Stimulated activated CD8-positive, alpha-beta memory T cell treated with anti-CD3 and anti-CD28 coated beads, Interleukin-4, amount 100 ng/mL, for 48 hours (primary cell): ENCODE measurements around the gene TSPAN15.
"Not testable (repeated sequence)": the region's sequence is repeated elsewhere in the genome, so short reads cannot be mapped to it uniquely, and the experiment has no call there.

Experiments used
- DNase-seq: peaks from one replicate; pipeline ENCODE4 v3.0.0-alpha.2; 2020

The TSPAN15 gene

DNA sequence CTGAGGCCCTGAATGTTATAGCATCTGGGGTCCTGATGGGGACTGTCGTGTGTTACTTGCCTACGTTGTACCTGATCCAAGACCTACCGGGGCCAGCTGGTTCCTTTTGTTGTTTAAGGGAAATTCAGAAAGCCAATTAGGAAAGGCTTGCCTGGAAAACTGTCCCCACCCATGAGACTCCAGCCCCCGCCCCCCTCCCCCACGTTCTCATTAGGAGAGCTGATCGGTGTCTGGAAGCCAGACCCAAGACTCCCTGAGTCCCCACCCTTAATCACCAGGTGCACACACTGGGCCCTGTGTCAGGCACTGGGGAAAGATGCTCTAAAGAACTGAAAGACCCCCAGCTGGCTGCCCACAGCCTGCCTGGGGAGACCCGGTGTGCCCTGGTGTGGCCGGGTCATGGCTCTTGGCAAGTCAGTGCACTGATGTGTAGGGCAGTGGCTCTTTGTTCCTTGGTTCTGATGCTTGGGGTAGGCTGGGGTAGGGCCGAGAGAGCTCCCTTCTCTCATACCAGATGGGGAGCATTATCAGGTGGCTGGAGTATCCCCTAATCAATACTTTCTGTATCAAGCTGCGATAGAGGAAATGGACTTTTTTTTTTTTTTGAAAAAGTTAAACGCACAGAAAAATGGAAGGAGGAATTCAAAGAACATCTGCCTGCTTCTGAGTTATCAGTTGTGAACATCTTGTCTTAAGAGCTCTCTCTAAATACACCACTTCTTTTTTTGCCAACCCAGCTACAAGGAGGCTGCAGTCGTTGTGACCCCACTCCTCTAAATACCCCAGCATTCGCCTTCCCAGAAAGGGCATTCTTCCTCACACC lies 16.9 kb downstream of the TSPAN15 start:
- no peak for DNase-seq

DNA sequence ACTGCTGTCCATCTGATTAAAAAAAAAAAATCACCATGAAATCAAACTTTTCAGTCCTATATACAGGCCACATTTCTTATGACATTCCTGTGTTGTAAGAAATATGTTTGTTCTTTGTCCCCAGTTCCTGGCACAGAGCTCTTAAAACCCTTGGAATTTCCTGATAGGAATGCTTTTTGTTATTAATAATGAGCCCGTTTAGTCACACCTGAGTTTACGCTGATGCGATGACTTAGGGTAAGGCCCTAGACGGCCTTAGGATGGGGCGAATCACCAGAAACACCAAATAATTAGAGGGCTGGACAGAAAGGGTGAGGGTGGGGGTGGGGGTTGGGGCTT lies 17.5 kb downstream of the TSPAN15 start:
- DNase-seq = no peak

DNA sequence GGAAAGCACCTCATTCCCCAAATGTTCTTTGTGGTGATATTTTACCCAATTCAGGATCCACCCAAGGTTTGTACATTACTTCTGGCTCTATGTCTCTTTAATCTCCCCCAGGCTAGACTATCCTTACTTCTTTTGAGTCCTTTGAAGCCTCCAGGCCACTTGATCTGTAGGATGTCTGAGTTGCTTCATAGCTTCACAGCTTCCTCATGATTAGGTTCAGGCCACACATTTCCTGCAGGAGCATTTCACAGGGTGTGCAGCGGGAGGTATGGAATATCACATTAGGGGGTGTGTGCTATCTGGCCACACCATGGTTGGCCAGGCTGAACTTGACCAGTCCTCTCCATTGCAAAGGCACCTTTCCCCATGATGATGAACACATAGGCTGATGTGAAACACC lies 18.7 kb downstream of the TSPAN15 start:
- no peak for DNase-seq

DNA sequence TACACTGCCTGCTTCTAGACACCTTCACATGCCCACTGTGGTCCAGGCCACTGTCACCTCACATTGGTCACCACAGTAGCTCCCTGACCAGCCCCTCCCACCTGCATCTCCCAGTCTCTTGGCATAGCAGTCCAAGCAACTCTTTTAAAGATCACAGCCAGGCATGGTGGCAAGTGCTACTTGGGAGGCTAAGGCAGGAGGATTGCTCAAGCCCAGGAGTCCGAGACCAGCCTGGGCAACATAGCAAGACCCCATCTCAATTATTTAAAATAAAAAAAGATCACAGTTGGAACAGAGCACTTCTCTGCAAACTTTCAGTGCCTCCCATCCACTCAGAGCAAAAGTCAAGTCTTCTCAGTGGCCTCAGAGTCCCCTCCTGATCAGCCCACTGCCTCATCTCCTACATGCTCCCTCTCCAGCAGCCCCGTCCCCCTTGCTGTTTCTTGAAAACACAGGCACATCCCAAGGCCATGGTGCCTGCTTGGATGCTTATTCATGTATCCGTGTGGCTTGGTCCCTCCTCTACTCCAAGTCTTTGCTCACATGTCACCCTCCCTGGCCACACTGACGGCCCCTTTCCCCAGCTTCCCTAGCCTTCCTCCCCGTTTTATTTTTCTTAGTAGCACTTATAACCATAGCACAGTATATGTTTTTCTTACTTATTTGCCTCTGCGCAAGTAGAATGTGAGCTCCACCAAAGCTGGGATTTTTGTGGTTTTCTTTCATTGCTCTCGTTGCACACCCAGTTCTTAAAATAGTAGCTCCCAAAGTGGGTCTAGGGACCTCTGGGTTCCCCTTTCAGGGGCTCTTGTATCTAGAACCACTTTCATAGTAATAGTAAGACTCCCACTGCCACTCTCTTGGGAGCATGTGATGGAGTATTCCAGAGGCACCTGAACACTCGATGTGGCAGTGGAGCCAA lies 19.5 kb downstream of the TSPAN15 start:
- DNase-seq = no peak

DNA sequence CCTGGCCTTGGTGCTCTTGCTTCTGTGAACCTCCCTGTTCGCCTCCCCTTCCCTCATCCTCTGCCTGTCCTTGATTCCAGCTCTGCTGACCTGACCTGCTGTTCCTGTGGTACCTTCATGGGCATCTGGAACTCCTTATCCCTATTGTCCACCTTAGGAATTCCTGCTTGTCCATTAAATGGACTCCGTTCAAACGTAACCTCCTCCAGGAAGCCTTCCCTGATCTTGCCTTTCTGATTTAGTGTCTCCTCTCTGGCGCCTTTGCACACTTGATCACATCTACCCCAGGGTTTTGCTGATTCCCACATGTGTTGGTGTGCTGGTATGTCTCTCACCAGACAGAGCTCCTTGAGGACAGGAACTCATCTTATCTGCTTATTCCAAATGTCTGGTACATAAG lies 20.9 kb downstream of the TSPAN15 start:
- DNase-seq = no peak

DNA sequence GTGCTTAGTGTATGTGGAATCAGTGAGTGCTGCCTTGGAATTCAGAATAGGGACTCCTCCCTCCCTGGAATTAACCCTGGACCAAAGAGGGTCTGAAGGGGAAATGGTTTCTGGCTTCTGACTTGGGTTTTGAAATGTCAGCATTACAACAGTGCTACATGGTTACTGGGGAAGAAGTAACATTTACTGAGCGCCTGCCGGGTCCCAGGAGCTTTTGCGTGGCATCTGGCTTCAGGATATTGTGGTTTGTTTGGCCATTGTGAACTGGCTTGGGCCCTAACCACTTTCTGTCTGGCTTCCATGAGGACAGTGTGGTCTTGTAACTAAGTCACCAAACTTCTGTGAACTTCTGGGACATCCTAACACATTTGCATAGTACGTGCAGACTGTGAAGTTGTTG lies 21.3 kb downstream of the TSPAN15 start:
- DNase-seq = no peak

DNA sequence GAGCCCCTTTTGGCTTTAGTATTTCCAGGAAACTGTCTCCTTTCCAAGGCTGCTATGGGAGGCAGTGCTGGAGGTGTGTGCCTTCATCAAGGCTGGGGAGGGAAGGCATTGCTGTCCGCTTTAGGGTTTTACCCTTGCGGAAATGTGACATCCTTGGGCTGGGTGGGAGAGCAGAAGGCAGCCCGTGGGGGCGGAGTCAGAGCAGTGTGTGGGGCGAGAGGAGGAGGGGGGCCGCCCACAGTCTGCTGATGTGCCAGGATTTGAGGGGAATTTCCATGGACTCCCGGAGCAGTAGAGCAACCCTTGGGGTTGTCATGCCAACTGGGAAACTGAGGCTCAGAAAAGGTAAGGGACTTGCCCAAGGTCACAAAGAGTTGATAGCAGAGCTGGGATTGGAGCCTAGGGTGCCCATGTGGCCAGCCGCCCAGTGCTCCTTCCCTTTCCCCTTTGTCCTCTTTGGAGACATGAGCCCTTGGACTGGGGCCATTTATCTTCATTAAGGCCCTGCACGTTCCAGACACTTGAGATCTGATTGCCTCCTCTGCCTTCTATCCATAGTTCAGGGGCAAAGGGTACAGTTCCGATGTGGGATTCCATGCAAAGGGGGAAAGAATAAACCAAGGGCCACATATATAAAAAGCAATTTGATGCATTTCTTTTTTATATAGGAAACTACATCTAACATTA lies 22.2 kb downstream of the TSPAN15 start:
- no peak for DNase-seq

DNA sequence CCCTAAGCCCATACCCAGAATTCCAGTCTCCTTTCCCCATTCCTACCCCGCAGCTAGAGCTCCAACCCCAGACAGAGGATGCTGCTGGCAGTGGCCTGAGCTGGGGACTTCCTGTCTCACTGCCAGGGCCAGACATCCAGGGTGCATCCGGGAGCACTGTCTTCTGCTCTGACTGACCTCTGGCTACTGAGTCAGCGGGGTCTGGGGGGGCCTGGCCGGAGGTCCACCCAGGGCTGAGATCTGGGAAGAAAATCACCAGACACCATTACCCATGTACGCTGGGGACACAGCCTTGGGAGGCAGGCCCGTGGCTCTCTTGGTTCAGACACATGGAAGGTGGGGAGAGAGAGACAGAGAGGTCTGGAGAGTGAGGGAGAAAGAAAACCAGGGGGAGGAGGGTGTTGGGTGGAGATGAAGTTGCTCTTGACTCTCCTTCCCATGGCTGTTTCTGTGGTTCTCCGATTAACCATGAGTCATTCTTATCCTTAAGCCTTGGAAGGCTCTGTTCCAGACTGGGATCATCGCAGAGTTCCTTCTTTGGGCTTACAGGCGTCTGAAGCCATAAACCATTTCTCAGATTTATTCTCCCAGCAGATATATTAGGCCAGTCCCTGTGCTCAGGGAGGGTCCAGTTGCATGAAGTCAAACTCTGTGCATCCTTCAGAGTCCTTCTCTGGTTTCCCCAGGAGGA lies 23.6 kb downstream of the TSPAN15 start:
- no peak for DNase-seq

DNA sequence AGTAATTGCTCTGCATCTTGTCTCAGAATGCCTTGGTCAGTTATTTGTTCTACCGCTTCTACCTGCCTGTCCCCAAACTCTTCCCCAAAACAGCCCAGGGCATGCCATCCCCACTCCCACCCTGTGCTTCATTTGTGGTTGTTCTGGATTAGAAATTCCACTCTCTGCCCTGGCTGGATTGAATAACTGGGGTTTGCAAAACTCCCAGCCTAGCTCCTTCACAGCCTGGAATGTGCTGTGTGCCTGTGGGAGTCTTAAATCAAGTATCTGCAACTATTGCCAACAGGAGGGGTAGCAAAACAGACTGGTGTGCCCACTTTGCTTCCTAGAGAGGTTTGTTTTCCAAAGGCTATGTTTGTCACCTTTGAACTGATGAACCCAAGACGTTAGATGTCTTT lies 24.2 kb downstream of the TSPAN15 start:
- no peak for DNase-seq

DNA sequence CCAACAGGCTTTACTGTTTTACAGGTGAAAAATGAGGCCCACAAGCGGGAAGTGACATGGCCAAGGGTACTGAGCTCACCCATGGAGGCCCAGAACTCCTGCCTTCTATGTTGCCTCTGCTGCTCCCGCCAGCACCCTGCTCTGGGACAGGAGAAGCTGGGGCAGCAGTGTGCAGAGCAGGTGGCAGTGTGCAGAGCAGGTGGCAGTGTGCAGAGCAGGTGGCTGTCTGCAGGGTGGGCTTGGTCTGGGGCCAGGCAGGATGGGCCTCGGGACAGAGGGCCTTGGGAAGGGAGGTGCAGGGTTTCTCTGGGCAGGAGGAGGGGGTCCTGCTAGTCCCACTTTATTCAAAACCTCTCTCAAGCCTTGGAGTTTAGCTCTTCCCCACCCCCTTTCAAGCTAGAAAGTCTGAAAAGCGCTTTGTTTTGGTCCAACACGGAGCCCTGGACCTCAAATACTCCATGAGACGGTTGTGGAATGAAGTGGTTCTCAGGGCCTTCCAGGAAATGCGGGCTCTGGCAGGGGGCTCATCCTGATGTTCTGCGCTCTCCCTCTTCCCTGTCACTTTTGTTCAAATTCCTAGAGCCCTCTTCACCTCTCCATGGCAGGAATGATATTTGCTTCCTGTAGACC lies 26.8 kb downstream of the TSPAN15 start:
- no peak for DNase-seq

DNA sequence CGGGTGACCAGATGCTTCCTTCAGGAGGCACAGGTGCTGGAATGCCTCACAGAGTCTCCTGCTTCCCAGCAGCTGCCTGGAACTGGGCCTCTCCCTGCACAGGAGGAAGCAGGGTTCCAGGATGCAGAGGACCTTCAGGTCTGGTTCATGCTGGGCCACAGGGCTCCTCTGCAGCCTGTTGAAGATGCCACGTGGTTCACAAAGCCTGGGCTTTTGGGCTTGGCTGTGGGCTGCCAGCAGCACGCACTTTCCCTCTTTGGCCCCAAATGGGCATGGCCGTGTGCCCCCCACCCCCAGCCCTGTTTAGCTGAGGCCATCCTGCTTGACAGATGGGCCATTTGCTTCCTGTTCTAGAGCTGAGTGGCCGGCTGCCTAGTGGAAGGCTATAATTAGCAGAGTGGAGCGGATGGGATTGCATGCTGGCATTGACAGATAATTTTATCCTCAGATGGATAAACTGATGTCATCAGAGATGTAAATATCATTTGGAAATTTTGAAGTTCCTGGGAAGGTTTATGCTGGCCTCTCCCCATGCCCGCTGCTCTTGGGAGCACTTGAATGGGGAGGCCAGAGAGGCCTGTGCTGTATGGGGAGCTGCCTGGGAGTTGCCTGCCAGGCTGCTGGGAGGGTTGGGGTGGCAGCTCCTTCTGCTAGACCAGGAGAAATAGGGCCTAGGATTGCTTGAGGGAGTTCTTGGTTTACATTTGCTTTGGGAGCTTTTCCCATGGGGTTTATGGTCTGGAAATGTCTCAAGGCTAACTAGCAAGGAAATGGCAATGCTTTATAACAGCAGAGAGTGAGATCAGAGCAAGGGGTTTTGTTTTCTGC lies 28.2 kb downstream of the TSPAN15 start:
- no peak for DNase-seq

DNA sequence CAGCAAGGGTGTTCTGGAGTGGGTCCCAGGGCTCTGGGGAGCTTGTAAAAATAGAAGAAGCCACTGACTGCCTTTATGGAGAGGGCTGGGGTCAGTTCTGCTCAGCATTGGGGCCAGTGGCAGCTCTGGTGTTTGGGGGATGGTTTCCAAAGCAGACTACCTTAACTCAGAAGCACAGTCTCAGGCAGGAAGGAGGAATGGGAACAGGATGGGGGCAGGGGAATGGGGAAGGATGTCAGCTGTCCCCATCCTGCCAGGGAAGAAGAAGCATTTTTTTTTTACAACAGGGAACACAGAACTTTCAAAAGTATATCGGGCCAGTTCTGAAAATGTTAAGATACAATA lies 28.8 kb downstream of the TSPAN15 start:
- no peak for DNase-seq

DNA sequence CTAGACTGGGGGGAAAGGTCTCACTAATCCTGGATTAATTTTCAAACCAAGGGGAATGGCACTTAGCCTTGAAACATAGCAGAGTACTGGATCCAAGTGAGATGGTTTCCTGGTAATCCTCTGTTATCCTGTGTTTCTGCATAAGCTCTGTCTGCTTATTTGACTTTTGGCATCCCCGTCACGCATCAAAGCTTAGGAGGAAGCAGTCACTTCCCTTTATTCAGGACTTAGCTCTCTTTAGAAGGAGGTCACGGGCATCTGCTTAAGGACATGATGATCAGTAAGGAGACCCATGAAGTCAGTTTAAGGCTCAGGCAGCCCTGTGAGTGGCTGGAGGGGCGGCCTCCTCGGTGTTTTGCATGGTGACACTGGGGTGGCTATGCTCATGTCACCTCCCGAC lies 30.0 kb downstream of the TSPAN15 start:
- DNase-seq = no peak

DNA sequence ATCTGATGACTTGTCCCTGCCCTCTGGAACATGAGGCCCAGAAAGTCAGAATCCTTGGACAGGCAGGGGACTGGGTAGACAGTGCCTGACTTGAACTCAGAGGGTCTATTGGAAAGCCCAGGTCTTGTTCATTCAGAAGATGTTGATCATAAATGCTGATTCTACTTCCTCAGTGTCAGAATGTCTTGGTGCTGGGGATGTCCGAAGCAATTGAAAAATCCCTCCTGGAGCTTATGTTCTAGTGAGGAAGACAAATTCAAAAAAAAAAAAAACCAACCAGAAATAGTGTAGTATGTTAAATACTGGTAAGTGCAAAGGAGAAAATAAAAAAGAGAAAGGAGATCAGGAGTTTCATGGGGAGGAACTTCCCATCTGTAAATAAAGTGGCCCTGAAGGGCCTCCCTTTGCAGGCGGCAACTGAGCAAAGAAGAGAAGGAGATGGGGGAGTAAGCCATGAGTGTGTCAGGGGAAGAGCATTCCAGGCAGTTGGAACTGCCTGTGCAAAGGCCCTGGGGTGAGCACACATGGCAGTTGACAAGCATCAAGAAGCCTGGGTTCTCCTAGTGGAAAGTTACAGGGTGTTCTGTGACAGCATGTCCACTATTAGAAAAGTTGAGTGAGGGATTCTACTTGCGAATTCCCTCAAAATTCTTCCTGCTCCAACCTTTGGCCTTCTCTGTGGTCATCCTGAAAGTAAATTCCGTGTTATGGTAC lies 30.7 kb downstream of the TSPAN15 start:
- no peak for DNase-seq

DNA sequence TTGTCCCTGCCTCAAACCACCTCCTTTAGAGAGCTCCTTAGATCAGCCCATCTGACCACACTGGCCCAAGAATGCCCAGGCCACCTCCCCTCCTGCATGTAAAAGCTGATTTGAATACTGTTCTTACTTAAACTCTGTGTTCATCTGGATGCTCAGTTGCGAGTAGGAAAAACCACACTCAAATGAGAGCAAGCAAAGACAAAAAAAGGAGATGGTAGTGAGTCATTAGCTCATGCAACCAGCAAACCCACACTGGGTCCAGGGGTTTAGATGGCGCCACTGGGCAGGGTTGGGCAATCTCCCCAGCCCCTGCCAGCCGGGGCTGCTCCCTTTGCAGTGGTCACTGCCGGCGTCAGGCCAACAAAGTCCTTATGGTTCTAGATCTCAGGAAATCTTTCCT lies 32.7 kb downstream of the TSPAN15 start:
- no peak for DNase-seq

DNA sequence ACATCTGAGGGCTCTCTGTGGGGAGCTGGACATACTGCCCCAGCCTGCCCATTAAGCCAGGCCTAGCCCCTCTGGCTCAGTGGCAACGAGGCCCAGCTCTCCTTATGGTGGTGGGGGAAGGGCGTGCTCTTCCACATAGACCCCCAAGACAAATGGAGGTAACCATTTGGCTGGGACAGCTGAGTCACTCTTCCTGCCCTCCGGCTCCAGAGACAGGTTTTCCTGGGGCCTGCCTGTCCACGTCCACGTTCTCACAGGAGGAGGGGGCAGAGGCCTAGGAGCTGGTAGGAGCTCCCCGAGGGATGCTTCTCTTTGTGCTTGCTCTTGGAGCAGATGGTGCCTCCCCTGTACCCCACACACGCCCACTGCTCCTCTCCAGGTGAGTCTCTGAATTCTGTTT lies 33.5 kb downstream of the TSPAN15 start:
- DNase-seq = no peak

DNA sequence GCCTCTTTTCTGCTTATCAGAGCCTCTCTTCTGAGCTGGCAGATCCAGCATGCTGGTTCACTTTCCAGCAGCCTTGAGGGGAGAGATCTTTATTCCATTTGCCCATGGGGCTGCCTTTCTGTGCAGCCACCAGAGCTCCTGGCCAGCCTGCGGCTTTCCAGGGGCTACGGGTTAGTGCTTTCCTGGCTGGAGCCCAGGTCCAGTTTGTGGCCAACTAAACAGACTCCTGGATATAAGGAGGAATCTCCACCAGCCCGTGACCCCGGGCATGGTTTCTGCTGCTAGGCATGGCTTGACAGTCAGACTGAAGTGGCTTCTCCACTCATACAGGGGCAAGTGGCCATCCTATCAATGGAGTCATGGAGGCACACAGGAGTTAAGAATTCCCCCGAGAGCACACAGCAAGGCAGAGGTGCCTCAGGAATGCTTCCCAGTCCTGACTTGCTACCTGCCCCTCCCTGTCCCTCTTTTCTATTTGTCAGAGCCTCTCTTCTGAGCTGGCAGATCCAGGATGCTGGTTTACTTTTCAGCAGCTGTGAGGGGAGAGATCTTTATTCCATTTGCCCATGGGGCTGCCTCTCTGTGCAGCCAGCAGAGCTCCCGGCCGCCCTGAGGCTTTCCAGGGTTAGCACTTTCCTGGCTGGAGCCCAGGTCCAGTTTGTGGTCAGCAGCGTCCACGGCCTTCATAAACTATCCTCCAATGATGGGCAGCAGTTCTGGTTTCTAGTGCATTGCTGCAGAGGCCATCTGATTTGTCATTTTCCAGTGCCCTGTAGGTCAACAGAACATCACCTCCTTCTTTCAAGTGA lies 35.9 kb downstream of the TSPAN15 start:
- no peak for DNase-seq

DNA sequence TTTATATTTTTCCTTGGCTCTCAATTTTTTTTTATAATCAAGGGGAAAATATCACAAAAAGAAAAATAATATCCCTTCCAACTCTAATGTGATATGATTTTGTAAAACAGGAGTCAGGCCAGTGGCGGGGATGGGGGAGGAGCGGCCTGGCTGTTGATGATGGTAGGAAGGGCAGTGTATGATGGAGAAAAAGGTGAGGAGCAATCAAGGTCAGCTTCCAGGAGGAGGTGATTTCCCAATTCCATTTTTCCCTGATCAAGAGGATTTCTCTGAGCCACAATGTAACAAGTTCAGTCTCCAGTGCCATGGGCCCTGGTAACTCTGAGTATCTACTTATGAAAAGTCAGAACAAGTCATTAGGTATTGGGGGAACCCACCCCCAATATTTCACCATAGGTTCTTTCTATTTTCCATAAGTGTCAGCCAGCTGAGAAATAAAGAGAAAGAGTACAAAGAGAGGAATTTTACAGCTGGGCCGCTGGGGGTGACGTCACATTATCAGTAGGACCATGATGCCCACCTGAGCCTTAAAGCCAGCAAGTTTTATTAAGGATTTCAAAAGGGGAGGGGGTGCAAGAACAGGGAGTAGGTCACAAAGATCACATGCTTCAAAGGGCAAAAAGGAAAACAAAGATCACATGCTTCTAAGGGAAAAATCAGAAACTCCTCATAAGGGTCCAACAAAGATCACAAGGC lies 37.0 kb downstream of the TSPAN15 start:
- DNase-seq = not testable (repeated sequence)

DNA sequence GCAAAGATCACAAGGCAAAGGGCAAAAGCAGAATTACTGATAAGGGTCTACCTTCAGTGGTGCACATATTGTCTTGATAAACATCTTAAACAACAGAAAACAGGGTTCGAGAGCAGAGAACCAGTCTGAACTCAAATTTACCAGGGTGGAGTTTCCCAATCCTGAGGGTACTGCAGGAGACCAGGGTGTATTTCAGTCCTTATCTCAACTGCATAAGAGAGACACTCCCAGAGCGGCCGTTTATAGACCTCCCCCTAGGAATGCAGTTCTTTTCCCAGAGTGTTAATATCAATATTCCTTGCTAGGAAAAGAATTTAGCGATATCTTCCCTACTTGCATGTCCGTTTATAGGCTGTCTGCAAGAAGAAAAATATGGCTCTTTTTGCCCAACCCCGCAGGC lies 37.6 kb downstream of the TSPAN15 start:
- not testable (repeated sequence) for DNase-seq
